ENCODE data around the gene FSIP1. TPM values are rescaled to one million over a fixed set of nuclear protein-coding genes. Genes with fewer than 3 reads are reported as not detected.
A peak's percentile ranks its signal among the peaks of the same experiment; 100 is the strongest.

The FSIP1 gene
- total and polyA plus RNA-seq, 3 experiments from 2014 or later: 0.38 to 1.3 (median 0.63) TPM

GRCh38 chr15:39710681-39711080 is 72.0 kb downstream of the FSIP1 start:
- Mint-ChIP-seq H3K36me3 (peaks cover 0 to 2% (median 1%) of the 10 kb centered on the region in 3 donors), H3K27ac (no peak overlapping the region), H3K4me1 (peaks cover 0 to 2% (median under 1%) of the 10 kb centered on the region in 3 donors), H3K9me3 (peaks cover 0 to 2% (median 0%) of the 10 kb centered on the region in 5 donors), H3K27me3 (no peaks in the 10 kb centered on the region), H3K4me3 (no peak overlapping the region)
- Histone ChIP-seq H3K27me3 (ENCODE audit: insufficient read depth, low read length, poor library complexity, severe bottlenecking) (no peaks in the 10 kb centered on the region), H3K9me3 (ENCODE audit: low read length) (no peaks in the 10 kb centered on the region), H3K27ac (ENCODE audit: low read depth, low read length) (no peak overlapping the region), H3K36me3 (ENCODE audit: insufficient read depth, low read length) (no peaks in the 10 kb centered on the region), H3K4me3 (ENCODE audit: low read length) (no peak overlapping the region), H3K4me1 (ENCODE audit: insufficient read depth, low read length) (no peaks in the 10 kb centered on the region)
- DNase-seq: no peak
- POLR2A ChIA-PET: no interaction called here
- CTCF ChIA-PET: no interaction called here

- no peaks in the 10 kb centered on the region for H3K27me3 ChIP-seq (ENCODE audit: insufficient read depth, low read length, poor library complexity, severe bottlenecking)
- H3K9me3 ChIP-seq (ENCODE audit: low read length): no peaks in the 10 kb centered on the region
- ChIA-PET POLR2A (no interaction called here), CTCF (no interaction called here)
- H3K4me1 ChIP-seq (ENCODE audit: insufficient read depth, low read length): no peaks in the 10 kb centered on the region
- H3K27ac Mint-ChIP-seq: no peak overlapping the region
- H3K27me3 Mint-ChIP-seq: no peaks in the 10 kb centered on the region
- H3K36me3 ChIP-seq (ENCODE audit: insufficient read depth, low read length): no peaks in the 10 kb centered on the region
- DNase-seq: no peak
- H3K36me3 Mint-ChIP-seq: peaks cover 0 to 2% (median 0%) of the 10 kb centered on the region in 3 donors
- H3K4me3 Mint-ChIP-seq: no peak overlapping the region
- H3K4me3 ChIP-seq (ENCODE audit: low read length): no peak overlapping the region
- H3K27ac ChIP-seq (ENCODE audit: low read depth, low read length): no peak overlapping the region
- H3K9me3 Mint-ChIP-seq: no peaks in the 10 kb centered on the region
- H3K4me1 Mint-ChIP-seq: no peaks in the 10 kb centered on the region
Observed at GRCh38 chr15:39709941-39710340, 72.7 kb downstream of the FSIP1 start.

GRCh38 chr15:39706206-39706605 is 76.4 kb downstream of the FSIP1 start:
- ChIA-PET CTCF (no interaction called here), POLR2A (no interaction called here)
- Mint-ChIP-seq H3K4me3 (no peak overlapping the region), H3K4me1 (no peaks in the 10 kb centered on the region), H3K9me3 (no peaks in the 10 kb centered on the region), H3K36me3 (no peaks in the 10 kb centered on the region), H3K27me3 (no peaks in the 10 kb centered on the region), H3K27ac (no peak overlapping the region)
- H3K27me3 ChIP-seq (ENCODE audit: insufficient read depth, low read length, poor library complexity, severe bottlenecking): no peaks in the 10 kb centered on the region
- no peaks in the 10 kb centered on the region for H3K4me1 ChIP-seq (ENCODE audit: insufficient read depth, low read length)
- H3K4me3 ChIP-seq (ENCODE audit: low read length): no peak overlapping the region
- DNase-seq: no peak
- H3K27ac ChIP-seq (ENCODE audit: low read depth, low read length): no peak overlapping the region
- no peaks in the 10 kb centered on the region for H3K9me3 ChIP-seq (ENCODE audit: low read length)
- H3K36me3 ChIP-seq (ENCODE audit: insufficient read depth, low read length): no peaks in the 10 kb centered on the region

- no peaks in the 10 kb centered on the region for H3K4me1 Mint-ChIP-seq
- H3K9me3 Mint-ChIP-seq: no peaks in the 10 kb centered on the region
- H3K27me3 Mint-ChIP-seq: no peaks in the 10 kb centered on the region
- Histone ChIP-seq H3K27ac (ENCODE audit: low read depth, low read length) (no peak overlapping the region), H3K4me3 (ENCODE audit: low read length) (no peak overlapping the region), H3K4me1 (ENCODE audit: insufficient read depth, low read length) (no peaks in the 10 kb centered on the region), H3K27me3 (ENCODE audit: insufficient read depth, low read length, poor library complexity, severe bottlenecking) (no peaks in the 10 kb centered on the region), H3K36me3 (ENCODE audit: insufficient read depth, low read length) (no peaks in the 10 kb centered on the region), H3K9me3 (ENCODE audit: low read length) (no peaks in the 10 kb centered on the region)
- no peak for DNase-seq
- POLR2A ChIA-PET: no interaction called here
- H3K36me3 Mint-ChIP-seq: no peaks in the 10 kb centered on the region
- H3K27ac Mint-ChIP-seq: no peak overlapping the region
- no peak overlapping the region for H3K4me3 Mint-ChIP-seq
- CTCF ChIA-PET: no interaction called here
Observed at GRCh38 chr15:39704689-39705088, 78.0 kb downstream of the FSIP1 start.

GRCh38 chr15:39704235-39704634 is 78.4 kb downstream of the FSIP1 start:
- no peak overlapping the region for H3K4me3 Mint-ChIP-seq
- no peak for DNase-seq
- ChIA-PET POLR2A (no interaction called here), CTCF (no interaction called here)
- H3K9me3 ChIP-seq (ENCODE audit: low read length): no peaks in the 10 kb centered on the region
- H3K36me3 Mint-ChIP-seq: no peaks in the 10 kb centered on the region
- no peak overlapping the region for H3K4me3 ChIP-seq (ENCODE audit: low read length)
- H3K27me3 Mint-ChIP-seq: no peaks in the 10 kb centered on the region
- H3K27ac ChIP-seq (ENCODE audit: low read depth, low read length): no peak overlapping the region
- H3K36me3 ChIP-seq (ENCODE audit: insufficient read depth, low read length): no peaks in the 10 kb centered on the region
- no peaks in the 10 kb centered on the region for H3K27me3 ChIP-seq (ENCODE audit: insufficient read depth, low read length, poor library complexity, severe bottlenecking)
- H3K4me1 Mint-ChIP-seq: no peaks in the 10 kb centered on the region
- H3K4me1 ChIP-seq (ENCODE audit: insufficient read depth, low read length): no peaks in the 10 kb centered on the region
- H3K27ac Mint-ChIP-seq: no peak overlapping the region
- no peaks in the 10 kb centered on the region for H3K9me3 Mint-ChIP-seq

- Mint-ChIP-seq H3K27ac (no peak overlapping the region), H3K4me1 (no peaks in the 10 kb centered on the region), H3K27me3 (no peaks in the 10 kb centered on the region), H3K36me3 (no peaks in the 10 kb centered on the region), H3K4me3 (no peak overlapping the region), H3K9me3 (no peaks in the 10 kb centered on the region)
- H3K4me1 ChIP-seq (ENCODE audit: insufficient read depth, low read length): no peaks in the 10 kb centered on the region
- POLR2A ChIA-PET: no interaction called here
- CTCF ChIA-PET: no interaction called here
- no peaks in the 10 kb centered on the region for H3K36me3 ChIP-seq (ENCODE audit: insufficient read depth, low read length)
- no peaks in the 10 kb centered on the region for H3K9me3 ChIP-seq (ENCODE audit: low read length)
- no peak overlapping the region for H3K4me3 ChIP-seq (ENCODE audit: low read length)
- H3K27ac ChIP-seq (ENCODE audit: low read depth, low read length): no peak overlapping the region
- no peaks in the 10 kb centered on the region for H3K27me3 ChIP-seq (ENCODE audit: insufficient read depth, low read length, poor library complexity, severe bottlenecking)
- DNase-seq: no peak
Observed at GRCh38 chr15:39701988-39702387, 80.7 kb downstream of the FSIP1 start.

GRCh38 chr15:39700375-39700700 is 82.3 kb downstream of the FSIP1 start:
- Mint-ChIP-seq H3K27me3 (no peaks in the 10 kb centered on the region), H3K27ac (no peak overlapping the region), H3K9me3 (no peaks in the 10 kb centered on the region), H3K36me3 (no peaks in the 10 kb centered on the region), H3K4me1 (no peaks in the 10 kb centered on the region), H3K4me3 (no peak overlapping the region)
- Histone ChIP-seq H3K27me3 (ENCODE audit: insufficient read depth, low read length, poor library complexity, severe bottlenecking) (no peaks in the 10 kb centered on the region), H3K27ac (ENCODE audit: low read depth, low read length) (no peak overlapping the region), H3K36me3 (ENCODE audit: insufficient read depth, low read length) (no peaks in the 10 kb centered on the region), H3K4me3 (ENCODE audit: low read length) (no peak overlapping the region), H3K9me3 (ENCODE audit: low read length) (no peaks in the 10 kb centered on the region), H3K4me1 (ENCODE audit: insufficient read depth, low read length) (no peaks in the 10 kb centered on the region)
- POLR2A ChIA-PET: no interaction called here
- no peak for DNase-seq
- CTCF ChIA-PET: interaction anchor here (0.9 kb wide), 1 partner anchor 121 kb away, joined by 3 read pairs; no protein-coding TSS in a partner anchor

- CTCF ChIA-PET: interaction anchor here (0.9 kb wide), 1 partner anchor 120 kb away, joined by 3 read pairs; no protein-coding TSS in a partner anchor
Observed at GRCh38 chr15:39699516-39700374, 82.9 kb downstream of the FSIP1 start.

More at GRCh38 chr15:39699516-39700374, 82.9 kb downstream of the FSIP1 start:
- no peaks in the 10 kb centered on the region for H3K4me1 Mint-ChIP-seq
- H3K27me3 Mint-ChIP-seq: no peaks in the 10 kb centered on the region
- Histone ChIP-seq H3K4me1 (ENCODE audit: insufficient read depth, low read length) (no peaks in the 10 kb centered on the region), H3K9me3 (ENCODE audit: low read length) (no peaks in the 10 kb centered on the region), H3K27ac (ENCODE audit: low read depth, low read length) (peak overlapping the region; percentile 28), H3K27me3 (ENCODE audit: insufficient read depth, low read length, poor library complexity, severe bottlenecking) (no peaks in the 10 kb centered on the region), H3K4me3 (ENCODE audit: low read length) (no peak overlapping the region), H3K36me3 (ENCODE audit: insufficient read depth, low read length) (no peaks in the 10 kb centered on the region)
- no peak for DNase-seq
- H3K9me3 Mint-ChIP-seq: no peaks in the 10 kb centered on the region
- POLR2A ChIA-PET: no interaction called here
- no peak overlapping the region for H3K27ac Mint-ChIP-seq
- H3K36me3 Mint-ChIP-seq: no peaks in the 10 kb centered on the region
- H3K4me3 Mint-ChIP-seq: no peak overlapping the region

All from CD8-positive, alpha-beta memory T cell (primary cell).